Mesodermal cell (in vitro differentiated cells): ENCODE measurements around the gene BCOR.

ENCODE experiments used
- H3K27ac ChIP-seq: 2 replicates; pipeline ENCODE4 v1.7.0; 2013; ENCODE audit warnings: mild to moderate bottlenecking, low read depth, low read length, moderate library complexity; ENCODE audit not compliant: severe bottlenecking
- H3K36me3 ChIP-seq: 2 replicates; pipeline ENCODE4 v1.7.1; 2013; ENCODE audit warnings: mild to moderate bottlenecking, low read length, moderate library complexity; ENCODE audit not compliant: control insufficient read depth, insufficient read depth
- H3K4me1 ChIP-seq: one replicate; pipeline ENCODE4 v1.7.1; 2013; ENCODE audit warnings: mild to moderate bottlenecking, low read length; ENCODE audit not compliant: insufficient read depth, control insufficient read depth, poor library complexity, severe bottlenecking
- H3K4me3 ChIP-seq: 2 replicates; pipeline ENCODE4 v1.7.0; 2013; ENCODE audit warnings: low read length, control low read depth, mild to moderate bottlenecking; ENCODE audit not compliant: insufficient read depth, poor library complexity, severe bottlenecking; ENCODE audit errors: extremely low read depth
- H3K9me3 ChIP-seq: 2 replicates; pipeline ENCODE4 v1.7.1; 2013; ENCODE audit warnings: mild to moderate bottlenecking, low read length, moderate library complexity; ENCODE audit not compliant: control insufficient read depth
- WGBS, 2 experiments: methylation state at CpG; one replicate each; pipeline ENCODE4 v1.1.5; 2013; ENCODE audit warnings: missing lambda C conversion rate in 2 of 2; ENCODE audit not compliant: insufficient coverage in 2 of 2; 5-methylcytosine and 5-hydroxymethylcytosine counted together

The BCOR gene

GRCh38 chrX:40015693-40016092 is 82.1 kb downstream of the BCOR start:
- Histone ChIP-seq H3K4me3 (no peak overlapping the region), H3K9me3 (no peaks in the 10 kb centered on the region), H3K27ac (no peak overlapping the region), H3K4me1 (peaks cover 15% of the 10 kb centered on the region), H3K36me3 (no peaks in the 10 kb centered on the region)
- WGBS, 2 experiments, result 79% methylated on average over 2 of the region's 4 CpGs; no CpG with 5 or more reads in 1 of the 2 experiments

- H3K9me3 ChIP-seq, result no peaks in the 10 kb centered on the region
- H3K27ac ChIP-seq, result peak overlapping the region; percentile 59
- H3K4me1 ChIP-seq, result peaks cover 27% of the 10 kb centered on the region
- no peaks in the 10 kb centered on the region for H3K36me3 ChIP-seq
- 0% methylated on average over 3 to 6 of the region's 76 CpGs for WGBS, 2 experiments
- H3K4me3 ChIP-seq, result peak overlapping the region; percentile 35
Measured at GRCh38 chrX:40013266-40014195, 84.2 kb downstream of the BCOR start.

- H3K36me3 ChIP-seq, result no peaks in the 10 kb centered on the region
- H3K4me1 ChIP-seq, result peaks cover 27% of the 10 kb centered on the region
- no peaks in the 10 kb centered on the region for H3K9me3 ChIP-seq
- H3K4me3 ChIP-seq, result peak overlapping the region; percentile 35
- 0% methylated on average over 7 of the region's 35 CpGs; no CpG with 5 or more reads in 1 of the 2 experiments for WGBS, 2 experiments
- H3K27ac ChIP-seq, result peak overlapping the region; percentile 59
Measured at GRCh38 chrX:40012868-40013265, 84.9 kb downstream of the BCOR start.

- H3K4me1 ChIP-seq, result peaks cover 27% of the 10 kb centered on the region
- peak overlapping the region; percentile 35 for H3K4me3 ChIP-seq
- H3K27ac ChIP-seq, result peak overlapping the region; percentile 66
- no peaks in the 10 kb centered on the region for H3K9me3 ChIP-seq
- no peaks in the 10 kb centered on the region for H3K36me3 ChIP-seq
- 2% methylated on average over 17 to 28 of the region's 60 CpGs for WGBS, 2 experiments
Measured at GRCh38 chrX:40012039-40012867, 85.5 kb downstream of the BCOR start.

GRCh38 chrX:40011322-40012038 is 86.3 kb downstream of the BCOR start:
- Histone ChIP-seq H3K9me3 (no peaks in the 10 kb centered on the region), H3K4me3 (peak overlapping the region; percentile 5), H3K4me1 (peaks cover 27% of the 10 kb centered on the region), H3K27ac (peak overlapping the region; percentile 66), H3K36me3 (no peaks in the 10 kb centered on the region)
- 26 to 42% methylated on average over 10 of the region's 24 CpGs for WGBS, 2 experiments

- H3K4me1 ChIP-seq, result peaks cover 27% of the 10 kb centered on the region
- H3K27ac ChIP-seq, result no peak overlapping the region
- 8 to 15% methylated on average over 2 to 15 of the region's 21 CpGs for WGBS, 2 experiments
- no peaks in the 10 kb centered on the region for H3K9me3 ChIP-seq
- no peaks in the 10 kb centered on the region for H3K36me3 ChIP-seq
- H3K4me3 ChIP-seq, result no peak overlapping the region
Measured at GRCh38 chrX:40010550-40011321, 87.0 kb downstream of the BCOR start.

- Histone ChIP-seq H3K27ac (no peak overlapping the region), H3K4me1 (peaks cover 28% of the 10 kb centered on the region), H3K36me3 (no peaks in the 10 kb centered on the region), H3K4me3 (peak overlapping the region; percentile 0), H3K9me3 (no peaks in the 10 kb centered on the region)
- WGBS, 2 experiments, result 0 to 17% methylated on average over 1 to 5 of the region's 12 CpGs
Measured at GRCh38 chrX:40009890-40010289, 87.9 kb downstream of the BCOR start.

GRCh38 chrX:40009462-40009851 is 88.3 kb downstream of the BCOR start:
- Histone ChIP-seq H3K9me3 (no peaks in the 10 kb centered on the region), H3K36me3 (no peaks in the 10 kb centered on the region), H3K27ac (peak overlapping the region; percentile 10), H3K4me3 (peak overlapping the region; percentile 29), H3K4me1 (peaks cover 31% of the 10 kb centered on the region)
- WGBS, 2 experiments, result 0% methylated on average over 6 of the region's 35 CpGs; no CpG with 5 or more reads in 1 of the 2 experiments

- Histone ChIP-seq H3K36me3 (no peaks in the 10 kb centered on the region), H3K27ac (peak overlapping the region; percentile 16), H3K4me1 (peaks cover 36% of the 10 kb centered on the region), H3K4me3 (peak overlapping the region; percentile 29), H3K9me3 (no peaks in the 10 kb centered on the region)
- WGBS, 2 experiments, result 0% methylated on average over 3 to 7 of the region's 52 CpGs
Measured at GRCh38 chrX:40008791-40009461, 88.8 kb downstream of the BCOR start.
